Activated CD4-positive, CD25-positive, alpha-beta regulatory T cell treated with anti-CD3 and anti-CD28 coated beads, Interleukin-2, amount 50 U/mL, for 24 hours (primary cell): ENCODE results near the gene UTP18.

Source experiments
- ATAC-seq, 2 donors: fragments of 150-1000 bp; cut with Tn5 transposase; one replicate each; pipeline ENCODE4 v1.10.0; 2021; ENCODE audit warnings: mild to moderate bottlenecking in 1 of 2, moderate library complexity in 1 of 2

UTP18 gene

DNA sequence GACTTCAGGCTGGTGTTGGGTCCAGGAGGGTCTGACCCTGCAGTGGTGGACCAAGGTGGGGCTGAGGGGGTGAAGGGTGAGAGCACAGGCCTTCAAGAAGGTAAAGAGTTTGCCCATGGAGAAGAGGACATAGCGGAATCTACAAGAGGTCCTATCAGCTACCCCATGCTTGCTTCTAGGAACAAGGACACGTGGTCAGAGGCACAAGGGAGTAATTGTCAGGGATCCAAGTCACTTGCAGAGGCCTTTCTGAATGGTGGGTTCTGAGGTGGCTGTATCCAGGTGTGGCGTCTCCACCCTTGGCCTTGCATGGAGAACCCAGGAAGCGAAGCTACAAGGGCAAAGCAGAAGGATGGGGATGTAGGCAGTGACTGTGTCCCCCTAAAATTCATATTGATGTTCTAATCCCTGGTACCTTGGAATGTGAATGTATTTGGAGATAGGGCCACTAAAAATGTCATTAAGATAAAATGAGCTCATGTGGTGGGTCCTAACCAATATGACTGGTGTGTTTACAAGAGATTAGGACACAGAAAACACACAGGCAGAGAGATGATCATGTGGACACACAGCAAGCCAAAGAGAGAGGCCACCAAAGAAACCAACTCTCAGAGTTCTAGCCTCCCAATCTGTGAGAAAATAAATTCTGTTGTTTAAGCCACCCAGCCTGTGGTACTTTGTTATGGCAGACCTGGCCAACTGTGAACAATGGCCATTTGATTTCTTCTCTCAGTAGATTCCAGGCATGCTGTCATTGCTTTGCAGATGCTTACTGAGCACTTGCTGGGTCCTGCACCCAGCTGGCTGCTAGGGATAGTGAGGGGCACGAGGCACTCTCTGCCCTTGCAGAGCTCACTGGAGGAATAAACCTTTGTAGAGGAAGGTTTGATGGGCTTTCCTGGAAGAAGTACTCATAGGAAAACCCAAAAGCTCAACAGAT lies 75.8 kb downstream of the UTP18 start:
- no peak for ATAC-seq

- ATAC-seq, result no peak
Measured at GRCh38 chr17:51341457-51341856, 81.1 kb downstream of the UTP18 start.

- ATAC-seq, result no peak
Measured at GRCh38 chr17:51342257-51342656, 81.9 kb downstream of the UTP18 start.

- ATAC-seq, result no peak
Measured at GRCh38 chr17:51344532-51344931, 84.2 kb downstream of the UTP18 start.

DNA sequence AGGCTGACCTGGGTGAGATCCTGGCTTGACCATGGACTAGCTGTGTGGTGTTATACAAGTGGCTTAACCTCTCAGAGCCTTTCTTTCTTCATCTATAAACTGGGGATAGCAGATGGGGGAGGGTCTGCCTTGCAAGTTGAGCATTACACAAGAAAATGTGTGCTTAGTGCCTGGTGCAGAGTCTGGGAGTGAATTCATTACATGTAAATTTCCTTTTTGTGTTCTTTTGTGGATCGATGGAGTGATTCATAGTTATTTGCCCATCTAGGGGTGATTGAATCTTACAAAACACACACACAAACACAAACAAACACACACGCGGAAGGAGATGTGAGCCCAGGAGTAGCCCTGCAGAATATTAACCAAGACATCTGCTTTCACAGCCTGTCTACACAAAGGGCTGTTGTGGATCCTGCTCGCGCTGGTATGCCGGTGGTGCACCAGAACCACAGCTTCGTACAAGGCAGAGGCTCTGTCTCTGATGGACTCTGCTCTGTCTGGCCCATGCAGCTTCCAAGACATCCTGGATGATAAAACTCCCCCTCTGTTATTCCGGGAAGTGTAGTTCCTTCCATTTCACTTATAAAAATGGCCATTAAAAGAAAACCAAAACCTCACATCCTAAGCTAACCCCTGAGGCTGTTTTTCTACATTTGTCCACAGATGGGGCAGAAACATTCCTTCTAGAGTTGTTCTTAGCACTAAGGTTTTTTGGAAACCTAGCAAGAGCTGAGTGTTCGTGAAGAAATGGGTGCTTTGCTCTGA lies 86.1 kb downstream of the UTP18 start:
- no peak for ATAC-seq
